Medulla oblongata (tissue), 1 donor: ENCODE data around the gene GCNT1.
A peak's percentile ranks its signal among the peaks of the same experiment; 100 is the strongest.
"Not testable (repeated sequence)": the region's sequence is repeated elsewhere in the genome, so short reads cannot be mapped to it uniquely, and the experiment has no call there.

Experiments used
- DNase-seq: peaks from one replicate; pipeline ENCODE4 v3.0.0-alpha.2; 2015; ENCODE audit errors: extremely low spot score

Gene GCNT1

GRCh38 chr9:76458903-76459693 is at the start of gene GCNT1:
GCNT1 (plus strand) TSS chr9:76459182; CDS start chr9:76502382, 43,200 bp downstream.
- DNase-seq: peak; percentile 54

- no peak for DNase-seq
Observed at GRCh38 chr9:76412638-76413037, 46.3 kb upstream of the GCNT1 start.

GRCh38 chr9:76413658-76414057 is 45.3 kb upstream of the GCNT1 start:
- DNase-seq: no peak

GRCh38 chr9:76414661-76415060 is 44.3 kb upstream of the GCNT1 start:
- DNase-seq: no peak

GRCh38 chr9:76415154-76415553 is 43.8 kb upstream of the GCNT1 start:
- DNase-seq: no peak

- no peak for DNase-seq
Observed at GRCh38 chr9:76415731-76416130, 43.3 kb upstream of the GCNT1 start.

- no peak for DNase-seq
Observed at GRCh38 chr9:76417394-76417793, 41.6 kb upstream of the GCNT1 start.

- peak; percentile 22 for DNase-seq
Observed at GRCh38 chr9:76419782-76420380, 39.1 kb upstream of the GCNT1 start.

GRCh38 chr9:76423216-76424177 is 35.5 kb upstream of the GCNT1 start:
- no peak for DNase-seq

- DNase-seq: no peak
Observed at GRCh38 chr9:76424491-76424890, 34.5 kb upstream of the GCNT1 start.

GRCh38 chr9:76425677-76426453 is 33.1 kb upstream of the GCNT1 start:
- DNase-seq: no peak

- DNase-seq: no peak
Observed at GRCh38 chr9:76426807-76427419, 32.1 kb upstream of the GCNT1 start.

GRCh38 chr9:76431601-76432000 is 27.4 kb upstream of the GCNT1 start:
- DNase-seq: no peak

GRCh38 chr9:76433406-76433805 is 25.6 kb upstream of the GCNT1 start:
- DNase-seq: no peak

- DNase-seq: no peak
Observed at GRCh38 chr9:76433836-76434235, 25.1 kb upstream of the GCNT1 start.

- not testable (repeated sequence) for DNase-seq
Observed at GRCh38 chr9:76434897-76435296, 24.1 kb upstream of the GCNT1 start.

- not testable (repeated sequence) for DNase-seq
Observed at GRCh38 chr9:76437017-76437699, 21.8 kb upstream of the GCNT1 start.

- no peak for DNase-seq
Observed at GRCh38 chr9:76438841-76439588, 20.0 kb upstream of the GCNT1 start.

- no peak for DNase-seq
Observed at GRCh38 chr9:76441551-76442322, 17.2 kb upstream of the GCNT1 start.
